HG02642 (cell line): ENCODE data around the gene FAM107A.

Experiments
- ATAC-seq: cut with Tn5 transposase; IDR thresholded peaks from one replicate; pipeline ENCODE4 v1.9.1; 2021; ENCODE audit warnings: mild to moderate bottlenecking; ENCODE audit not compliant: unreplicated experiment, poor library complexity

Gene FAM107A

GRCh38 chr3:58594117-58594516 lies 16.9 kb upstream of the FAM107A start:
- ATAC-seq: no peak

GRCh38 chr3:58591517-58592510 lies 14.6 kb upstream of the FAM107A start:
- ATAC-seq: no peak

GRCh38 chr3:58588030-58588614 lies 10.9 kb upstream of the FAM107A start:
- no peak for ATAC-seq

GRCh38 chr3:58586776-58587192 lies 9.6 kb upstream of the FAM107A start:
- ATAC-seq: no peak

- no peak for ATAC-seq
Observed at GRCh38 chr3:58585994-58586393, 8.8 kb upstream of the FAM107A start.

GRCh38 chr3:58585005-58585786 lies 8.0 kb upstream of the FAM107A start:
- peak; percentile 92 for ATAC-seq

- ATAC-seq: no peak
Observed at GRCh38 chr3:58584690-58585004, 7.5 kb upstream of the FAM107A start.

GRCh38 chr3:58581328-58582091 lies 4.3 kb upstream of the FAM107A start:
- no peak for ATAC-seq

- no peak for ATAC-seq
Observed at GRCh38 chr3:58580826-58581327, 3.7 kb upstream of the FAM107A start.

GRCh38 chr3:58578873-58579272 lies 1.7 kb upstream of the FAM107A start:
- no peak for ATAC-seq

GRCh38 chr3:58576716-58577115 lies 475 bp downstream of the FAM107A start:
- no peak for ATAC-seq

GRCh38 chr3:58575971-58576652 lies 1.1 kb downstream of the FAM107A start:
- ATAC-seq: no peak

GRCh38 chr3:58574682-58575081 lies 2.5 kb downstream of the FAM107A start:
- no peak for ATAC-seq

GRCh38 chr3:58574106-58574505 lies 3.1 kb downstream of the FAM107A start:
- ATAC-seq: no peak

- no peak for ATAC-seq
Observed at GRCh38 chr3:58573640-58574039, 3.6 kb downstream of the FAM107A start.

GRCh38 chr3:58572634-58573230 lies 4.5 kb downstream of the FAM107A start:
- no peak for ATAC-seq

- ATAC-seq: no peak
Observed at GRCh38 chr3:58572013-58572633, 5.1 kb downstream of the FAM107A start.

GRCh38 chr3:58570851-58571250 lies 6.3 kb downstream of the FAM107A start:
- ATAC-seq: no peak
